HG03095 (cell line): ENCODE measurements around the gene ZSCAN1.

Experiments
- ATAC-seq: cut with Tn5 transposase; IDR thresholded peaks from one replicate; pipeline ENCODE4 v1.9.1; 2021; ENCODE audit warnings: moderate library complexity; ENCODE audit not compliant: unreplicated experiment

Gene ZSCAN1

DNA sequence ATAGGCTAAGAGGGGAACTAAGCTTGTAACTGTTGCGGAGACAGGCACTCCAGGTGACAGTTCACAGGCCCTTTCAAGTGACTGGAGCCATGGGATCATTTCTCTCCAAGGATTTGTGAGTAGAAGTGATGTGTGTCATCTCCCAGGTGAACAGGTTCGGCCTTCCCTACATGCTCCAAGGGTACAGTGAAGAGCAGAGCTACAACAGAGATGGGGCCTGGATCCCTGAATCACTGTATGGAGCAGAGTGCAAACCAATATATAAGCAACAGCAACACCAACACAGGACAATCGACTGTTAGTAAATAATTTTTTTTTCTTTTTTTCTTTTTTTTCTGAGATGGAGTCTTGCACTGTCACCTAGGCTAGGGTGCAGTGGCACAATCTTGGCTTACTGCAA, 49.2 kb downstream of the ZSCAN1 start:
- no peak for ATAC-seq

- ATAC-seq = no peak
Measured at GRCh38 chr19:58084596-58085347, 50.9 kb downstream of the ZSCAN1 start.

GRCh38 chr19:58085348-58085875, 51.6 kb downstream of the ZSCAN1 start:
- no peak for ATAC-seq

DNA sequence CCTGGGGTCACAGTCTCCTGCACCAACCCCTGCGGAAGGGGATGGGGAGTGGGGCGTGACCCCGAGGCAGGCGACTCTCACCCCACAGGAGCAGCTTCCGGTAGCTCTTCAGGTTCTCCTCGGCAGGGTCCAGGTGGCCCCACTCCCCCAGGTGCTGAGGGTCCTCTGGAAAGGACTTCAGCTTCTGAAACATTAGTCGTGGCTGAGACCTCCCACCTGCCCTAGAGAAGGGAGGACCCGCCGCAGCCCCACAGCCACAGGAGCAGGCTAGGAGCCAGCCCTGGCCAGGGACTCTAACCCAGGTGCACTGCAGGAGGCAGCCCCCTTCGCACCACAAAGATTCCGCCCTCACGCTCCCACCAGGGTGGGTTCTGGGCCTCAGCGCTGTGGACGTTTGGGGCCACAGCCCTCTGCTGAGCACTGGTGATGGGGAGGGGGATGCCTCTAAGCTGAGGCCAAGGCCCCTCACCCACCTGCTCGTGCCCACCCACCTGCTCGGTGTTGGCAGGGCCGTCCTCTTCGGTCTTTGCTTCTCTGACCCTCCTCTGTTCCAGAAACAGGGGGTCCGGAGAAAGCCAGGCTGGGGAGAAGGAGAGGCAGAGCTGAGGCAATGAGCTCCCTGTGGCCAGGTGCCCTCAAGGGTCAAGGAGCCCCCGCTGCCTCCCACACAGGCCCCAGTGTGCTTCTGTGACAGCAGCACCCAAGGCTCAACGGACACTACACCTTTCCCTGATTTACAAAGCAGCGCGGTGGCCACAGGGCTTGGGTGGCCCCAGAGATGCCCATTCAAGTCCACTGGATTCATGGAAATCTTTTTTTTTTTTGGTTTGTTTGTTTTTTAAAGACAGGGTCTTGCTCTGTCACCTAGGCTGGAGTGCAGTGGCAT, 53.2 kb downstream of the ZSCAN1 start:
- ATAC-seq = no peak

DNA sequence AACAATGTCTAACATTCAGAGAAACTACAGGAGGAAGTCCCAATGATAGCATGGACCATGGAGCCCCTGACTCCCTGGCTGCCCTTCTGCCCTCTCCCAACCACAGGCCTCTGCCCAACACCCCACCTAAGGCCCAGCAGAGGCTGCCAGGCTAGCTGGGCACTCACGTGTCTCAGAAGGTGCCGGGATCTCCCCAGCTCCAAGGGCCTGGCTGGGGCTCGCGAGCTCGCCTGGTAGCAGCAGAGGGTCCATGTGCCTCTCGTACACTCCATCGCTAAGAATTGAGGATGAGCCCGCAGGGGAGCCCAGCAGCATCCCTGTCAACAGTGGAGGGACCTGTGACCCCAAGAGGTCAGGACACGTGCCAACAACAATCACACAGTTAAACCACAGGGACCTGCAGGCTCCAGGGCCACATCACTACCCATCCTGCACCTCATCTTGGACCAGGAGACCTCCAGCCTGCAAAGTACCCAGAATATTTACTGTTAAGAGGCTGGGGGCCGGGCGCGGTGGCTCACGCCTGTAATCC, 54.8 kb downstream of the ZSCAN1 start:
- no peak for ATAC-seq

- ATAC-seq = no peak
Measured at GRCh38 chr19:58089846-58090245, 56.0 kb downstream of the ZSCAN1 start.

DNA sequence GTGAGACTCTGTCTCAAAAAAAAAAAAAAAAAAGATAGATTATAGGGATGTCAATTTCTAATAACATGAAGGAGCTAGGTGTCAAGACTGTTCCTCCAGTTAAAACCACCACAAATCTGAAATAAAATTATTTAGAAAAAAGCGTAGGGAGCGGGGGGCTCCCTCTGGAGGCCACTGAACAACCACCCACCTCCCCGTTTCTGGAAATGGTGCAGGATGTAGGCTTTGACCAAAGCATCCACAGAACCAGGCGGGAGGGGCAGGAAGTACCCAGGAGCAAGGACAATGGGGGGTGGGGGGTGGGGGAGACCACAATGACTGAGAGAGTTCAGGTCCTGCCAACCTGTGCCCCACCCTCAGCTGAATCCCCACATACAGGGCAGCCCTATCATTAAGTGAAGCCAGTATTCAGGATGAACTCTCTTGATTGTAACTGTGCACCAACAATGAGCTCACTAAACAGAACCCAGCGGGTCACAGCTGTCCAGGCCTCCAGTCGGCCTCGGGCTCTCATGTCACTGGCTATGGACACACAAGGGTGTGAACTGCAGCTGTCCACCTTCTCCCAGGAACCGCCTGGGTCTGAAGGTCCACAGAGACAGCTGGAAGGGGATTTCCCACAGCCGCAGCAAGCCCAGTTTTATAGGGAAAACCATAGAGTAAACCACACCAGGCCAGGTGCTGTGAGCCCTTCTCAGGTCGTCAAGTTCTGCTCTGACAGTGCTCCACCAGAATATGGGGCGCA, 57.6 kb downstream of the ZSCAN1 start:
- no peak for ATAC-seq

DNA sequence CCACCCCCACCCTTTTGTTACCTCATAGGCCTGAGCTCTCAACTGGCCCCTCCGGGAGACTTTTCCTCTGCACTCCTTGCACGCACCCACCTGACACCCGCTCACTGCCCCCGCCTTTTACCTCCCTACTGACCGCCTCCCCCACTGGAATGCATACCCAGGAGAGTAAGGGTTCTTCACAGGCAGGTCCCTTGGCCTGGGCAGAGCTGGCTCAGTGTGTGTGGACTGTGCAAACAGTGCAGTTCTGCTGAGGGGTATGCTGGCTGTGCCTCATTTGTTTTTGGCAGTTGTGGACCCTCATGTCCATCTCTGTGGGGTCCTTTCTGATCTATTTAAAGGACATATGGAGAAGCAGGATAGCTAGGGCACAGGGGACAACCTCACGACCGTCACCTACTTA, 59.2 kb downstream of the ZSCAN1 start:
- ATAC-seq = no peak

- ATAC-seq = no peak
Measured at GRCh38 chr19:58095328-58095727, 61.5 kb downstream of the ZSCAN1 start.

DNA sequence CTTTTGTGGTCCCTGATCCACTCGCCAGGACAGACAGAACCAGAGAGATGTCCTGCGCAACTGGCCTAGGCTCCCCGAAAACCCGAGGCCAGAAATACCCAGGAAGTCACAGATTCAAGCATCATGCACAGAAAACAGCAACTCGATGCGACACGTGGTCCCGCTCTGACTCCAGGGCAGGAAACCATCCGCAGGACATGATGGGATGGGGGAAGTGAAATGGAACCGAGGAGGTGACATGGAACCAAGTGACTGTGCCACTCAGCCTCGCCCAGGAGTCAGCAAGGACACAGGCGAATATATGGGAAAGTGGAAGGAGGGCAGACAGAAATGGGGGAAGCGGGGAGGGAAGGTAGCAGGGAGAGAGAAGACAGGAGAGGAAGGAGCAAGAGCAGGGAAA, 63.1 kb downstream of the ZSCAN1 start:
- no peak for ATAC-seq

- no peak for ATAC-seq
Measured at GRCh38 chr19:58097349-58097748, 63.5 kb downstream of the ZSCAN1 start.

GRCh38 chr19:58097781-58098681, 64.2 kb downstream of the ZSCAN1 start, which contains the start of gene ZSCAN18:
Gene ZSCAN18, minus strand, starts transcription at chr19:58098231. Its CDS starts 7,964 bp downstream, at chr19:58090267.
- peak; percentile 72 for ATAC-seq

DNA sequence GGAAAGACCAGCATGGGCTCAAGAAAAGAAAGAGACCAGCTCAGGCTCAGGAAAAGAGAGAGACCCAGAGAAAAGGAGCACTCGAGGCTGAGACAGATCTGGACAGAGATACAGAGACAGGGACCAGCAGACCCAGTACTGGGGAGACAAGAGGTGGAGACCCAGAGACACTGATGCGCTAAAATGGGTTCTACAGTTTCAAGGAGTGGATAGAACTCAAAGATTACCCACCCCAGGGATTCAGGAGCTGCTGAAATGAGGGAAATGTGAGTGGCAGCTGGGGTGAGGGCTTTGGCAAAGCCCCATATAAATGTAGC, 64.8 kb downstream of the ZSCAN1 start:
- ATAC-seq = no peak
